ENCODE measurements around the gene LAMA5.

GRCh38 chr20:62280303-62280702 is 86.8 kb downstream of the LAMA5 start:
- TF ChIP-seq TAF1 (IDR thresholded peaks at IDR 0.05; ENCODE audit: borderline replicate concordance, insufficient read depth, low read length): no peak
- TF ChIP-seq REST (IDR thresholded peaks at IDR 0.05; ENCODE audit: insufficient read depth in 1 of 2, low read depth in 2 of 2, low read length in 2 of 2): no peak

Measured in PFSK-1 (cell line).